Measurements from ENCODE around the gene CHAC2.

The CHAC2 gene

DNA sequence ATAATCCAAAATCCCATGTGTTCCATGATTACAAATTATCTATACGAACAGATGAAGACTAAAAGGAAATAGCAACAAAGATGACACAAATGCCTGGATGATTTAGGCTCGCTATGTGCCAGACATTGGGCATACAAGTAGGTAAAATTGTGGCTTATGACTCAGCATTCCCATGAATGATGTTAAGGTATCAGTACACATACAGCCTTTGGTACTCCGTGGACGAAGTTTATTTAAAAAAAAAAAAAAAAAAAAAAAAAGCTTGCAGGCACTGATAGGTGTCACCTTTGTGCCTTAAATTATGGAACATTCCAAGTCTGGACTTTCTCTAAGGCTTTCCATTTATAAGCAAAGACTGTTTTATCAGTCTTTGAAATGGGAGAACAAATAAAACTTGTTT is 2.7 kb downstream of the CHAC2 start:
- ChIA-PET CTCF (interaction anchor here (6.2 kb wide), 1 partner anchor 12 kb away, joined by 44 read pairs; no protein-coding TSS in a partner anchor), POLR2A (no interaction called here)
- no peak for DNase-seq (ENCODE audit: extremely low spot score)
- TF ChIP-seq, protein P1, sequence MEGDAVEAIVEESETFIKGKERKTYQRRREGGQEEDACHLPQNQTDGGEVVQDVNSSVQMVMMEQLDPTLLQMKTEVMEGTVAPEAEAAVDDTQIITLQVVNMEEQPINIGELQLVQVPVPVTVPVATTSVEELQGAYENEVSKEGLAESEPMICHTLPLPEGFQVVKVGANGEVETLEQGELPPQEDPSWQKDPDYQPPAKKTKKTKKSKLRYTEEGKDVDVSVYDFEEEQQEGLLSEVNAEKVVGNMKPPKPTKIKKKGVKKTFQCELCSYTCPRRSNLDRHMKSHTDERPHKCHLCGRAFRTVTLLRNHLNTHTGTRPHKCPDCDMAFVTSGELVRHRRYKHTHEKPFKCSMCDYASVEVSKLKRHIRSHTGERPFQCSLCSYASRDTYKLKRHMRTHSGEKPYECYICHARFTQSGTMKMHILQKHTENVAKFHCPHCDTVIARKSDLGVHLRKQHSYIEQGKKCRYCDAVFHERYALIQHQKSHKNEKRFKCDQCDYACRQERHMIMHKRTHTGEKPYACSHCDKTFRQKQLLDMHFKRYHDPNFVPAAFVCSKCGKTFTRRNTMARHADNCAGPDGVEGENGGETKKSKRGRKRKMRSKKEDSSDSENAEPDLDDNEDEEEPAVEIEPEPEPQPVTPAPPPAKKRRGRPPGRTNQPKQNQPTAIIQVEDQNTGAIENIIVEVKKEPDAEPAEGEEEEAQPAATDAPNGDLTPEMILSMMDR (IDR thresholded peaks at IDR 0.05; ENCODE audit: control extremely low read depth, extremely low read depth, low read depth, missing control alignments) = no peak

DNA sequence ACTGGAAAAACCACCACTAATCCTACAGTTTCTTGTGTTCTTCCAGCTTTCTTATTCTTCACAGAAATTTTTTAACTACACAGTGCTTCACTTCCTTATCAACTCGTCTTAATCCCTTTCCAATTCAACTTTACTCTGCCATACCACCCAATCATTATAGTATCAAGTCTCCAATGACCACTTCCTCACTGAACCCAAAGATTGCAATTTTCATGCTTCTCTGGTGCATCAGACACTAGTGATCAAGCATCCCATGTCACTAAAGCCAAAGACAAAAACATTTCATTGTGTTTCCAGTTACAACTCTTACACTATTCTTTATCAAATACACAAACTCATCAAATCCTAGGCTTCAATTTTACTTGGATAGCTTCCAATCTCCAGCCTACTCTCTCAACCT is 9.5 kb downstream of the CHAC2 start:
- no peak for DNase-seq (ENCODE audit: extremely low spot score)

GRCh38 chr2:53778536-53779162 is 11.0 kb downstream of the CHAC2 start:
- DNase-seq (ENCODE audit: extremely low spot score) = no peak
- POLR2A ChIA-PET = no interaction called here
- CTCF ChIA-PET = interaction anchor here (7.6 kb wide), 1 partner anchor 9 kb away, joined by 44 read pairs; the partner anchor contains the start of gene CHAC2
- TF ChIP-seq, protein P1 (IDR thresholded peaks at IDR 0.05; ENCODE audit: control extremely low read depth, extremely low read depth, low read depth, missing control alignments) = no peak

More for the DNA sequence above, 9.5 kb downstream of the CHAC2 start:
- POLR2A ChIA-PET = interaction anchor here (1.9 kb wide), 1 partner anchor 10 kb away, joined by 5 read pairs; the partner anchor contains the start of gene CHAC2
- CTCF ChIA-PET = interaction anchor here (0.6 to 3.5 kb wide), 4 partner anchors 9 to 13 kb away, joined by 3 to 18 read pairs (median 5); partner anchors contain the start of genes ASB3, CHAC2 and ERLEC1
- TF ChIP-seq, protein P1 (IDR thresholded peaks at IDR 0.05; ENCODE audit: control extremely low read depth, extremely low read depth, low read depth, missing control alignments) = no peak

GRCh38 chr2:53780056-53780455 is 12.5 kb downstream of the CHAC2 start:
- ChIA-PET CTCF (interaction anchor here (7.6 kb wide), 1 partner anchor 11 kb away, joined by 44 read pairs; the partner anchor contains the start of gene CHAC2), POLR2A (interaction anchor here (0.5 kb wide), 1 partner anchor 258 kb away, joined by 3 read pairs; no protein-coding TSS in a partner anchor)
- TF ChIP-seq, protein P1 (IDR thresholded peaks at IDR 0.05; ENCODE audit: control extremely low read depth, extremely low read depth, low read depth, missing control alignments) = no peak
- no peak for DNase-seq (ENCODE audit: extremely low spot score)

- TF ChIP-seq, protein P1 (IDR thresholded peaks at IDR 0.05; ENCODE audit: control extremely low read depth, extremely low read depth, low read depth, missing control alignments) = no peak
- DNase-seq (ENCODE audit: extremely low spot score) = no peak
- CTCF ChIA-PET = interaction anchor here (7.6 kb wide), 1 partner anchor 13 kb away, joined by 44 read pairs; the partner anchor contains the start of gene CHAC2
- POLR2A ChIA-PET = no interaction called here
These were observed 15.1 kb downstream of the CHAC2 start for GRCh38 chr2:53782676-53783075.

DNA sequence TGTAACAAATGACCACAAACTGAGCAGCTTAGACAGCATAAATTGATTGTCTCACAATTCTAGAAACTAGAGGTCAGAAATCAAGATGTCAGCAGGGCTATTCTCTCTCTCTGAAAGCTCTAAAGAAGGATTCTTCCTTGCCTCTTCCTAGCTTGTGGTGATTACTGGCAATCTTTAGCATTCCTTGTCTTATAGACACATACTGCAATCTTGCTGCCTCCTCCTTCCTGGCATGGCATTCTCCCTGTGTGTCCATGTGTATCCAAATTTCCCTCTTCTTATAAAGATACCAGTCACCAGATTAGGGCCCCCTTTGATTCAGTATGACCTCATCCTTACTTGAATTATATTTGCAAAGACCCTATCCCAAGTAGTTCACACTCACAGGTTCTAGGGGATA is 16.8 kb downstream of the CHAC2 start:
- TF ChIP-seq, protein P1 (IDR thresholded peaks at IDR 0.05; ENCODE audit: control extremely low read depth, extremely low read depth, low read depth, missing control alignments) = no peak
- CTCF ChIA-PET = interaction anchor here (7.6 kb wide), 1 partner anchor 15 kb away, joined by 44 read pairs; the partner anchor contains the start of gene CHAC2
- POLR2A ChIA-PET = no interaction called here

More for the DNA sequence above, 16.8 kb downstream of the CHAC2 start:
- DNase-seq (ENCODE audit: extremely low spot score) = no peak

All from GM10248 (cell line).